ENCODE data around the gene RNASEL. TPM values are rescaled to one million over a fixed set of nuclear protein-coding genes. Genes with fewer than 3 reads are reported as not detected.

Gene RNASEL
- total and polyA plus RNA-seq, 2 experiments from 2014 or later, result 0.37 to 0.94 TPM

DNA sequence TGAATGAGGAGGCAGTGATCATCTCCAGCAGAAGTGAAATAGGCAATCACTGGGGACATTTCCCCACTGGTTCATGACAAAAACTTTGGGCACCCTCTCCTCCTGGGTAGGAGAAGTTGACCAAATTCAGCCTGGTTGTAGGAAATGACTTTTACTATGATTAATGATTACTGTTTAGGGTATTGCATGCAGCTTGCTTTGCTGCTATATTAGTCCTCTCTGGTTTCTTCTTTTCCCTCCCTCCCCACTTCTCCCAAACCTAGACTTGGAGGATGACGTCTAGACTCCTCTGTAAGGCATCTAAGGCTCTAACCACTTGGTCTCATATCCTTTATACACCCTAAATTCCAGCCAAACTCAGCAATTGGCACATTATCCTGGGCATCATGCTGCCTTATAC lies 18.5 kb upstream of the RNASEL start:
- Histone ChIP-seq H3K27ac (ENCODE audit: low read depth) (no peak overlapping the region), H2AFZ (no peak overlapping the region), H3F3A (replicated peaks; ENCODE audit: low read depth) (no peaks in the 10 kb centered on the region), H3K9me2 (ENCODE audit: insufficient read depth) (no peaks in the 10 kb centered on the region), H3K4me2 (no peak overlapping the region), H4K20me1 (replicated peaks; ENCODE audit: insufficient read depth) (no peaks in the 10 kb centered on the region), H3K4me1 (ENCODE audit: insufficient read depth) (peaks cover 36% of the 10 kb centered on the region), H3K27me3 (ENCODE audit: insufficient read depth) (peaks cover 46% of the 10 kb centered on the region), H3K36me3 (ENCODE audit: insufficient read depth) (no peaks in the 10 kb centered on the region), H3K4me3 (no peak overlapping the region), H3K79me2 (replicated peaks; ENCODE audit: insufficient read depth) (peaks cover 13% of the 10 kb centered on the region)
- Mint-ChIP-seq H3K36me3 (ENCODE audit: low read depth) (peaks cover 4% of the 10 kb centered on the region; the same call in 1 of the 3 replicates), H3K27me3 (ENCODE audit: insufficient read depth, low read depth, poor library complexity) (peaks cover 33% of the 10 kb centered on the region), H3K9me3 (no peaks in the 10 kb centered on the region), H3K27ac (no peak overlapping the region), H3K4me3 (no peak overlapping the region), H3K4me1 (peaks cover 24% of the 10 kb centered on the region)
- TF ChIP-seq STAT1 (IDR thresholded peaks at IDR 0.05; ENCODE audit: unreplicated experiment), result no peak
- no peak for TF ChIP-seq ZNF331 (CRISPR knock-in tag; IDR thresholded peaks at IDR 0.05; ENCODE audit: low read depth)
- no peak for TF ChIP-seq POLR2AphosphoS5 (IDR thresholded peaks at IDR 0.05; ENCODE audit: low read depth)
- TF ChIP-seq EZH2 (IDR thresholded peaks at IDR 0.05; ENCODE audit: low read depth, unreplicated experiment), result no peak
- TF ChIP-seq, protein P1, sequence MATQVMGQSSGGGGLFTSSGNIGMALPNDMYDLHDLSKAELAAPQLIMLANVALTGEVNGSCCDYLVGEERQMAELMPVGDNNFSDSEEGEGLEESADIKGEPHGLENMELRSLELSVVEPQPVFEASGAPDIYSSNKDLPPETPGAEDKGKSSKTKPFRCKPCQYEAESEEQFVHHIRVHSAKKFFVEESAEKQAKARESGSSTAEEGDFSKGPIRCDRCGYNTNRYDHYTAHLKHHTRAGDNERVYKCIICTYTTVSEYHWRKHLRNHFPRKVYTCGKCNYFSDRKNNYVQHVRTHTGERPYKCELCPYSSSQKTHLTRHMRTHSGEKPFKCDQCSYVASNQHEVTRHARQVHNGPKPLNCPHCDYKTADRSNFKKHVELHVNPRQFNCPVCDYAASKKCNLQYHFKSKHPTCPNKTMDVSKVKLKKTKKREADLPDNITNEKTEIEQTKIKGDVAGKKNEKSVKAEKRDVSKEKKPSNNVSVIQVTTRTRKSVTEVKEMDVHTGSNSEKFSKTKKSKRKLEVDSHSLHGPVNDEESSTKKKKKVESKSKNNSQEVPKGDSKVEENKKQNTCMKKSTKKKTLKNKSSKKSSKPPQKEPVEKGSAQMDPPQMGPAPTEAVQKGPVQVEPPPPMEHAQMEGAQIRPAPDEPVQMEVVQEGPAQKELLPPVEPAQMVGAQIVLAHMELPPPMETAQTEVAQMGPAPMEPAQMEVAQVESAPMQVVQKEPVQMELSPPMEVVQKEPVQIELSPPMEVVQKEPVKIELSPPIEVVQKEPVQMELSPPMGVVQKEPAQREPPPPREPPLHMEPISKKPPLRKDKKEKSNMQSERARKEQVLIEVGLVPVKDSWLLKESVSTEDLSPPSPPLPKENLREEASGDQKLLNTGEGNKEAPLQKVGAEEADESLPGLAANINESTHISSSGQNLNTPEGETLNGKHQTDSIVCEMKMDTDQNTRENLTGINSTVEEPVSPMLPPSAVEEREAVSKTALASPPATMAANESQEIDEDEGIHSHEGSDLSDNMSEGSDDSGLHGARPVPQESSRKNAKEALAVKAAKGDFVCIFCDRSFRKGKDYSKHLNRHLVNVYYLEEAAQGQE (IDR thresholded peaks at IDR 0.05; ENCODE audit: unreplicated experiment), result no peak
- TF ChIP-seq CREB1 (CRISPR knock-in tag; IDR thresholded peaks at IDR 0.05; ENCODE audit: low read depth), result no peak
- TF ChIP-seq JUNB (IDR thresholded peaks at IDR 0.05; ENCODE audit: unreplicated experiment), result no peak
- TF ChIP-seq EZH2phosphoT487 (IDR thresholded peaks at IDR 0.05; ENCODE audit: unreplicated experiment), result no peak
- TF ChIP-seq, protein P2, sequence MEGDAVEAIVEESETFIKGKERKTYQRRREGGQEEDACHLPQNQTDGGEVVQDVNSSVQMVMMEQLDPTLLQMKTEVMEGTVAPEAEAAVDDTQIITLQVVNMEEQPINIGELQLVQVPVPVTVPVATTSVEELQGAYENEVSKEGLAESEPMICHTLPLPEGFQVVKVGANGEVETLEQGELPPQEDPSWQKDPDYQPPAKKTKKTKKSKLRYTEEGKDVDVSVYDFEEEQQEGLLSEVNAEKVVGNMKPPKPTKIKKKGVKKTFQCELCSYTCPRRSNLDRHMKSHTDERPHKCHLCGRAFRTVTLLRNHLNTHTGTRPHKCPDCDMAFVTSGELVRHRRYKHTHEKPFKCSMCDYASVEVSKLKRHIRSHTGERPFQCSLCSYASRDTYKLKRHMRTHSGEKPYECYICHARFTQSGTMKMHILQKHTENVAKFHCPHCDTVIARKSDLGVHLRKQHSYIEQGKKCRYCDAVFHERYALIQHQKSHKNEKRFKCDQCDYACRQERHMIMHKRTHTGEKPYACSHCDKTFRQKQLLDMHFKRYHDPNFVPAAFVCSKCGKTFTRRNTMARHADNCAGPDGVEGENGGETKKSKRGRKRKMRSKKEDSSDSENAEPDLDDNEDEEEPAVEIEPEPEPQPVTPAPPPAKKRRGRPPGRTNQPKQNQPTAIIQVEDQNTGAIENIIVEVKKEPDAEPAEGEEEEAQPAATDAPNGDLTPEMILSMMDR (conservative IDR thresholded peaks at IDR 0.05; ENCODE audit: low read depth in 2 of 2), result no peak
- TF ChIP-seq, protein P3, sequence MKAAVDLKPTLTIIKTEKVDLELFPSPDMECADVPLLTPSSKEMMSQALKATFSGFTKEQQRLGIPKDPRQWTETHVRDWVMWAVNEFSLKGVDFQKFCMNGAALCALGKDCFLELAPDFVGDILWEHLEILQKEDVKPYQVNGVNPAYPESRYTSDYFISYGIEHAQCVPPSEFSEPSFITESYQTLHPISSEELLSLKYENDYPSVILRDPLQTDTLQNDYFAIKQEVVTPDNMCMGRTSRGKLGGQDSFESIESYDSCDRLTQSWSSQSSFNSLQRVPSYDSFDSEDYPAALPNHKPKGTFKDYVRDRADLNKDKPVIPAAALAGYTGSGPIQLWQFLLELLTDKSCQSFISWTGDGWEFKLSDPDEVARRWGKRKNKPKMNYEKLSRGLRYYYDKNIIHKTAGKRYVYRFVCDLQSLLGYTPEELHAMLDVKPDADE (IDR thresholded peaks at IDR 0.05), result no peak
- TF ChIP-seq, protein P4, sequence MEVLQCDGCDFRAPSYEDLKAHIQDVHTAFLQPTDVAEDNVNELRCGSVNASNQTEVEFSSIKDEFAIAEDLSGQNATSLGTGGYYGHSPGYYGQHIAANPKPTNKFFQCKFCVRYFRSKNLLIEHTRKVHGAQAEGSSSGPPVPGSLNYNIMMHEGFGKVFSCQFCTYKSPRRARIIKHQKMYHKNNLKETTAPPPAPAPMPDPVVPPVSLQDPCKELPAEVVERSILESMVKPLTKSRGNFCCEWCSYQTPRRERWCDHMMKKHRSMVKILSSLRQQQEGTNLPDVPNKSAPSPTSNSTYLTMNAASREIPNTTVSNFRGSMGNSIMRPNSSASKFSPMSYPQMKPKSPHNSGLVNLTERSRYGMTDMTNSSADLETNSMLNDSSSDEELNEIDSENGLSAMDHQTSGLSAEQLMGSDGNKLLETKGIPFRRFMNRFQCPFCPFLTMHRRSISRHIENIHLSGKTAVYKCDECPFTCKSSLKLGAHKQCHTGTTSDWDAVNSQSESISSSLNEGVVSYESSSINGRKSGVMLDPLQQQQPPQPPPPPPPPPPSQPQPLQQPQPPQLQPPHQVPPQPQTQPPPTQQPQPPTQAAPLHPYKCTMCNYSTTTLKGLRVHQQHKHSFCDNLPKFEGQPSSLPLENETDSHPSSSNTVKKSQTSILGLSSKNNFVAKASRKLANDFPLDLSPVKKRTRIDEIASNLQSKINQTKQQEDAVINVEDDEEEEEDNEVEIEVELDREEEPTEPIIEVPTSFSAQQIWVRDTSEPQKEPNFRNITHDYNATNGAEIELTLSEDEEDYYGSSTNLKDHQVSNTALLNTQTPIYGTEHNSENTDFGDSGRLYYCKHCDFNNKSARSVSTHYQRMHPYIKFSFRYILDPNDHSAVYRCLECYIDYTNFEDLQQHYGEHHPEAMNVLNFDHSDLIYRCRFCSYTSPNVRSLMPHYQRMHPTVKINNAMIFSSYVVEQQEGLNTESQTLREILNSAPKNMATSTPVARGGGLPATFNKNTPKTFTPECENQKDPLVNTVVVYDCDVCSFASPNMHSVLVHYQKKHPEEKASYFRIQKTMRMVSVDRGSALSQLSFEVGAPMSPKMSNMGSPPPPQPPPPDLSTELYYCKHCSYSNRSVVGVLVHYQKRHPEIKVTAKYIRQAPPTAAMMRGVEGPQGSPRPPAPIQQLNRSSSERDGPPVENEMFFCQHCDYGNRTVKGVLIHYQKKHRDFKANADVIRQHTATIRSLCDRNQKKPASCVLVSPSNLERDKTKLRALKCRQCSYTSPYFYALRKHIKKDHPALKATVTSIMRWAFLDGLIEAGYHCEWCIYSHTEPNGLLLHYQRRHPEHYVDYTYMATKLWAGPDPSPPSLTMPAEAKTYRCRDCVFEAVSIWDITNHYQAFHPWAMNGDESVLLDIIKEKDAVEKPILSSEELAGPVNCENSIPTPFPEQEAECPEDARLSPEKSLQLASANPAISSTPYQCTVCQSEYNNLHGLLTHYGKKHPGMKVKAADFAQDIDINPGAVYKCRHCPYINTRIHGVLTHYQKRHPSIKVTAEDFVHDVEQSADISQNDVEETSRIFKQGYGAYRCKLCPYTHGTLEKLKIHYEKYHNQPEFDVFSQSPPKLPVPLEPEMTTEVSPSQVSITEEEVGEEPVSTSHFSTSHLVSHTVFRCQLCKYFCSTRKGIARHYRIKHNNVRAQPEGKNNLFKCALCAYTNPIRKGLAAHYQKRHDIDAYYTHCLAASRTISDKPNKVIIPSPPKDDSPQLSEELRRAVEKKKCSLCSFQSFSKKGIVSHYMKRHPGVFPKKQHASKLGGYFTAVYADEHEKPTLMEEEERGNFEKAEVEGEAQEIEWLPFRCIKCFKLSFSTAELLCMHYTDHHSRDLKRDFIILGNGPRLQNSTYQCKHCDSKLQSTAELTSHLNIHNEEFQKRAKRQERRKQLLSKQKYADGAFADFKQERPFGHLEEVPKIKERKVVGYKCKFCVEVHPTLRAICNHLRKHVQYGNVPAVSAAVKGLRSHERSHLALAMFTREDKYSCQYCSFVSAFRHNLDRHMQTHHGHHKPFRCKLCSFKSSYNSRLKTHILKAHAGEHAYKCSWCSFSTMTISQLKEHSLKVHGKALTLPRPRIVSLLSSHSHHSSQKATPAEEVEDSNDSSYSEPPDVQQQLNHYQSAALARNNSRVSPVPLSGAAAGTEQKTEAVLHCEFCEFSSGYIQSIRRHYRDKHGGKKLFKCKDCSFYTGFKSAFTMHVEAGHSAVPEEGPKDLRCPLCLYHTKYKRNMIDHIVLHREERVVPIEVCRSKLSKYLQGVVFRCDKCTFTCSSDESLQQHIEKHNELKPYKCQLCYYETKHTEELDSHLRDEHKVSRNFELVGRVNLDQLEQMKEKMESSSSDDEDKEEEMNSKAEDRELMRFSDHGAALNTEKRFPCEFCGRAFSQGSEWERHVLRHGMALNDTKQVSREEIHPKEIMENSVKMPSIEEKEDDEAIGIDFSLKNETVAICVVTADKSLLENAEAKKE (CRISPR knock-in tag; IDR thresholded peaks at IDR 0.05), result no peak
- TF ChIP-seq NANOG (IDR thresholded peaks at IDR 0.05; ENCODE audit: borderline replicate concordance), result no peak
- TF ChIP-seq ZNF114 (CRISPR knock-in tag; IDR thresholded peaks at IDR 0.05), result no peak
- ATAC-seq, result no peak
- no peak for DNase-seq (ENCODE audit: low spot score)

Data from GM23338 (cell line).